ENCODE measurements around the gene PCDHGA10. TPM values are rescaled to one million over a fixed set of nuclear protein-coding genes. Genes with fewer than 3 reads are reported as not detected.

The PCDHGA10 gene
- 10.6 and 10.7 TPM in 2 replicates for polyA plus RNA-seq (2013)

DNA sequence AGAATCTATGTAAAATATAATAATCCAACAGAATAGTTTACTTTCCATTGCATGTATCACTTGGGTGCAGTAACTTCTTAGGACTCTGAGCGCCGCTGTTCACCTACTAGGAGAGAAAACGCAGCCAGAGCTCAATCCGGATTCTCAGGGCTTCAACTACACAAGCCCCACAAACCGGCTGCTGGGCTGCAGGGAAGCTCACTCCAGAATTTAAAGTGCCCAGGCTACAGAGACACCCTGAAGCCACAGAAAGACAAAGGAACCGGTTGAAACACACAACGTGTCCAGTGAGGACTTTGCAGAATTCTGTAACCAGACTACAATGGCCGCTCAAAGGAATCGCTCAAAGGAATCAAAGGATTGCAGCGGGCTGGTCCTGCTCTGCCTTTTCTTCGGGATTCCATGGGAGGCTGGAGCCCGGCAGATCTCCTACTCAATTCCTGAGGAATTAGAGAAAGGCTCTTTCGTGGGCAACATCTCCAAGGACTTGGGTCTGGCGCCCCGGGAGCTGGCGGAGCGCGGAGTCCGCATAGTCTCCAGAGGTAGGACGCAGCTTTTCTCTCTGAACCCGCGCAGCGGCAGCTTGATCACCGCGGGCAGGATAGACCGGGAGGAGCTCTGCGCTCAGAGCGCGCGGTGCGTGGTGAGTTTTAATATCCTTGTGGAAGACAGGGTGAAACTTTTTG lies at the start of gene PCDHGA10:
Gene PCDHGA10 (plus strand): TSS at position 134 of the 686 bp plus-strand sequence. CDS start 189 bp downstream, at position 323.
- DNase-seq = peak; percentile 69 to 84
- H3K36me3 ChIP-seq (ENCODE audit: control insufficient read depth in 1 of 2, insufficient read depth in 2 of 2, low read length in 2 of 2) = peaks cover 16 to 20% of the 10 kb centered on the region in 2 experiments
- no peak within 1 kb of the TSS for H4K12ac ChIP-seq (ENCODE audit: low read depth, low read length)
- no peaks in the 10 kb centered on the region for H3K27me3 ChIP-seq (ENCODE audit: insufficient read depth, low read length)
- no peak within 1 kb of the TSS for H2BK12ac ChIP-seq (ENCODE audit: low read length)
- H3K4me1 ChIP-seq (ENCODE audit: control insufficient read depth in 1 of 2, insufficient read depth in 2 of 2, low read length in 2 of 2) = peaks cover 4% of the 10 kb centered on the region in 2 experiments
- H3K9ac ChIP-seq (ENCODE audit: low read length) = peak within 1 kb of the TSS; percentile 39
- peaks cover 5% of the 10 kb centered on the region for H3K79me1 ChIP-seq (ENCODE audit: low read length)
- H2BK120ac ChIP-seq (ENCODE audit: insufficient read depth, low read length, poor library complexity) = no peak within 1 kb of the TSS
- no peak within 1 kb of the TSS for H3K27ac ChIP-seq (ENCODE audit: low read depth, low read length)
- H2BK5ac ChIP-seq (ENCODE audit: low read depth, low read length, poor library complexity) = no peak within 1 kb of the TSS
- peak within 1 kb of the TSS; percentile 70 for H3K4me3 ChIP-seq (ENCODE audit: low read depth, low read length)
- H2AK5ac ChIP-seq (ENCODE audit: low read length) = no peak within 1 kb of the TSS
- no CpG with 5 or more reads among the region's 31 CpGs for WGBS (ENCODE audit: extremely low coverage, insufficient coverage, insufficient read length)
- peak within 1 kb of the TSS; percentile 62 for H3K4me2 ChIP-seq (ENCODE audit: low read length)
- peak within 1 kb of the TSS; percentile 27 for H3K18ac ChIP-seq (ENCODE audit: low read length)
- peaks cover 22% of the 10 kb centered on the region for H3K9me3 ChIP-seq (ENCODE audit: insufficient read depth, low read depth, low read length)
- H4K8ac ChIP-seq (ENCODE audit: low read depth, low read length) = no peak within 1 kb of the TSS
- H3K79me2 ChIP-seq (ENCODE audit: control insufficient read depth, insufficient read depth, low read length, poor library complexity) = no peaks in the 10 kb centered on the region
- no peak within 1 kb of the TSS for H3K23ac ChIP-seq (ENCODE audit: low read length)
- H3K14ac ChIP-seq (ENCODE audit: low read length) = peak within 1 kb of the TSS; percentile 34
- peak within 1 kb of the TSS; percentile 32 for H4K91ac ChIP-seq (ENCODE audit: low read depth, low read length)
- H3K4ac ChIP-seq (ENCODE audit: low read depth, low read length) = no peak within 1 kb of the TSS
- no peak within 1 kb of the TSS for H2AFZ ChIP-seq (ENCODE audit: insufficient read depth, low read length, poor library complexity)

DNA sequence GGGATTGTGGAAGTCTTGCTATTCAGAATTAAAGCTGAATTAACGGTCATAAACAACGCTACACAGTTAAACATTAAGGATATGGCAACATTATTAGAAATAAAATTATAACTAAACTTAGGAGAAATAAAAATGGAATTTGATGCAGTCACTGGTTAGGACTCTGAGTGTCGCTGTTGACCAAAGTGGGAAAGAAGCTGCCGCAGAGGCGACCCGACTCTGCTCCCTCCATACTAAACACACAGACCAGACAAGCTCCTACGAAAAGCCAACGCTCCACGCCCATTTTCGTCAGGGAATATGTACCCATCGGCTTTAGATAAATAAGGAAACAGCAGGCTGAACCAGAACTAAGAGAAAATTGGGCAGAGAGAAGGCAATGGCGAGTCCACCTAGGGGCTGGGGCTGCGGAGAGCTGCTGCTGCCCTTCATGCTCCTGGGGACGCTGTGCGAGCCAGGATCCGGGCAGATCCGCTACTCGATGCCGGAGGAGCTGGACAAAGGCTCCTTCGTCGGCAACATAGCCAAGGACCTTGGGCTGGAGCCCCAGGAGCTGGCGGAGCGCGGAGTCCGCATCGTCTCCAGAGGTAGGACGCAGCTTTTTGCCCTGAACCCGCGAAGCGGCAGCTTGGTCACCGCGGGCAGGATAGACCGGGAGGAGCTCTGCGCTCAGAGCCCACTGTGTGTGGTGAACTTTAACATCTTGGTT lies 48.7 kb upstream of the PCDHGA10 start, which contains the start of gene PCDHGA5:
Gene PCDHGA5 (plus strand): TSS at position 211 of the 709 bp plus-strand sequence. CDS start 169 bp downstream, at position 380.
- H2BK12ac ChIP-seq (ENCODE audit: low read length) = no peak within 1 kb of the TSS
- H3K14ac ChIP-seq (ENCODE audit: low read length) = no peak within 1 kb of the TSS
- H4K91ac ChIP-seq (ENCODE audit: low read depth, low read length) = no peak within 1 kb of the TSS
- no peak within 1 kb of the TSS for H2AK5ac ChIP-seq (ENCODE audit: low read length)
- H3K4me3 ChIP-seq (ENCODE audit: low read depth, low read length) = no peak within 1 kb of the TSS
- H3K9me3 ChIP-seq (ENCODE audit: insufficient read depth, low read depth, low read length) = peaks cover 36% of the 10 kb centered on the region
- no CpG with 5 or more reads among the region's 34 CpGs for WGBS (ENCODE audit: extremely low coverage, insufficient coverage, insufficient read length)
- no peaks in the 10 kb centered on the region for H3K4me1 ChIP-seq (ENCODE audit: control insufficient read depth in 1 of 2, insufficient read depth in 2 of 2, low read length in 2 of 2)
- no peaks in the 10 kb centered on the region for H3K36me3 ChIP-seq (ENCODE audit: control insufficient read depth in 1 of 2, insufficient read depth in 2 of 2, low read length in 2 of 2)
- no peak within 1 kb of the TSS for H3K27ac ChIP-seq (ENCODE audit: low read depth, low read length)
- H4K8ac ChIP-seq (ENCODE audit: low read depth, low read length) = no peak within 1 kb of the TSS
- H2AFZ ChIP-seq (ENCODE audit: insufficient read depth, low read length, poor library complexity) = no peak within 1 kb of the TSS
- peak within 1 kb of the TSS; percentile 3 for H3K9ac ChIP-seq (ENCODE audit: low read length)
- H3K4ac ChIP-seq (ENCODE audit: low read depth, low read length) = no peak within 1 kb of the TSS
- H4K12ac ChIP-seq (ENCODE audit: low read depth, low read length) = no peak within 1 kb of the TSS
- no peaks in the 10 kb centered on the region for H3K79me1 ChIP-seq (ENCODE audit: low read length)
- no peaks in the 10 kb centered on the region for H3K79me2 ChIP-seq (ENCODE audit: control insufficient read depth, insufficient read depth, low read length, poor library complexity)
- H2BK120ac ChIP-seq (ENCODE audit: insufficient read depth, low read length, poor library complexity) = no peak within 1 kb of the TSS
- H2BK5ac ChIP-seq (ENCODE audit: low read depth, low read length, poor library complexity) = no peak within 1 kb of the TSS
- DNase-seq = no peak
- no peak within 1 kb of the TSS for H3K18ac ChIP-seq (ENCODE audit: low read length)
- no peak within 1 kb of the TSS for H3K4me2 ChIP-seq (ENCODE audit: low read length)
- H3K23ac ChIP-seq (ENCODE audit: low read length) = no peak within 1 kb of the TSS
- H3K27me3 ChIP-seq (ENCODE audit: insufficient read depth, low read length) = no peaks in the 10 kb centered on the region

DNA sequence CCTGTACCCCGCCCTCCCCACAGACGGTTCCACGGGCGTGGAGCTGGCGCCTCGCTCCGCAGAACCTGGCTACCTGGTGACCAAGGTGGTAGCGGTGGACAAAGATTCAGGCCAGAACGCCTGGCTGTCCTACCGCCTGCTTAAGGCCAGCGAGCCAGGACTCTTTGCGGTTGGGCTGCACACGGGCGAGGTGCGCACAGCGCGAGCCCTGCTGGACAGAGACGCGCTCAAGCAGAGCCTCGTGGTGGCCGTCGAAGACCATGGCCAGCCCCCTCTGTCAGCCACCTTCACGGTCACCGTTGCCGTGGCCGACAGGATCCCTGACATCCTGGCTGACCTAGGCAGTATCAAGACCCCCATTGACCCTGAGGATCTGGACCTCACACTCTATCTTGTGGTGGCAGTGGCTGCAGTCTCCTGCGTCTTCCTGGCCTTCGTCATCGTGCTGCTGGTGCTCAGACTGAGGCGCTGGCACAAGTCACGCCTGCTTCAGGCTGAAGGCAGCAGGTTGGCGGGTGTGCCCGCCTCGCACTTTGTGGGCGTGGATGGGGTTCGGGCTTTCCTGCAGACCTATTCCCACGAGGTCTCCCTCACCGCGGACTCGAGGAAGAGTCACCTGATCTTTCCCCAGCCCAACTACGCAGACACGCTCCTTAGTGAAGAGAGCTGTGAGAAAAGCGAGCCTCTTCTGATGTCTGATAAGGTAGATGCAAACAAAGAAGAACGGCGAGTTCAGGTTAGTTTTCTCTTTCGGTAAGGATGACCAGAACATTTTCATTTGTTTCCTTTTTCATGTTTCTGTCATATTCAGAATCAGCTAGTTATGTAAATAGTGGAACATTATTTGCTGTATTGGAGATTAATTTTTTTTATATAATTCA lies 46.5 kb upstream of the PCDHGA10 start:
- Histone ChIP-seq H3K23ac (ENCODE audit: low read length) (no peak overlapping the region), H3K18ac (ENCODE audit: low read length) (no peak overlapping the region), H2AK5ac (ENCODE audit: low read length) (no peak overlapping the region), H3K4me3 (ENCODE audit: low read depth, low read length) (no peak overlapping the region), H2BK5ac (ENCODE audit: low read depth, low read length, poor library complexity) (no peak overlapping the region), H3K4me1 (ENCODE audit: control insufficient read depth in 1 of 2, insufficient read depth in 2 of 2, low read length in 2 of 2) (no peaks in the 10 kb centered on the region), H3K9ac (ENCODE audit: low read length) (no peak overlapping the region), H4K8ac (ENCODE audit: low read depth, low read length) (no peak overlapping the region), H2BK120ac (ENCODE audit: insufficient read depth, low read length, poor library complexity) (no peak overlapping the region), H3K14ac (ENCODE audit: low read length) (no peak overlapping the region), H3K36me3 (ENCODE audit: control insufficient read depth in 1 of 2, insufficient read depth in 2 of 2, low read length in 2 of 2) (peaks cover 2 to 3% of the 10 kb centered on the region in 2 experiments), H3K4me2 (ENCODE audit: low read length) (no peak overlapping the region), H4K91ac (ENCODE audit: low read depth, low read length) (no peak overlapping the region), H3K4ac (ENCODE audit: low read depth, low read length) (no peak overlapping the region), H3K27ac (ENCODE audit: low read depth, low read length) (no peak overlapping the region), H3K27me3 (ENCODE audit: insufficient read depth, low read length) (no peaks in the 10 kb centered on the region), H2AFZ (ENCODE audit: insufficient read depth, low read length, poor library complexity) (no peak overlapping the region), H2BK12ac (ENCODE audit: low read length) (no peak overlapping the region), H3K79me1 (ENCODE audit: low read length) (no peaks in the 10 kb centered on the region), H4K12ac (ENCODE audit: low read depth, low read length) (no peak overlapping the region), H3K79me2 (ENCODE audit: control insufficient read depth, insufficient read depth, low read length, poor library complexity) (no peaks in the 10 kb centered on the region), H3K9me3 (ENCODE audit: insufficient read depth, low read depth, low read length) (peaks cover 34% of the 10 kb centered on the region)
- no peak for DNase-seq
- WGBS (ENCODE audit: extremely low coverage, insufficient coverage, insufficient read length) = no CpG with 5 or more reads among the region's 46 CpGs
